Activated naive CD4-positive, alpha-beta T cell treated with anti-CD3 and anti-CD28 coated beads, Interleukin-2, amount 50 U/mL, for 72 hours (primary cell): ENCODE results near the gene PID1. TPM values are rescaled to one million over a fixed set of nuclear protein-coding genes. Genes with fewer than 3 reads are reported as not detected.

Experiments used
- ATAC-seq, 2 donors: fragments of 150-1000 bp; cut with Tn5 transposase; 2 replicates each; pipeline ENCODE4 v1.10.0; 2021; ENCODE audit warnings: mild to moderate bottlenecking in 2 of 2, moderate library complexity in 2 of 2
- DNase-seq, 2 donors: peaks; one replicate each; pipeline ENCODE4 v3.0.0; 2021 to 2022; ENCODE audit warnings: low spot score in 2 of 2
- H3K27ac Mint-ChIP-seq, 2 donors: one replicate each; pipeline ENCODE4 v1.8.0; 2022; ENCODE audit warnings: mild to moderate bottlenecking in 2 of 2, mixed read lengths in 2 of 2
- H3K36me3 Mint-ChIP-seq, 2 donors: one replicate each; pipeline ENCODE4 v1.8.0; 2022; ENCODE audit warnings: mixed read lengths in 2 of 2
- H3K9me3 Mint-ChIP-seq, 2 donors: one replicate each; pipeline ENCODE4 v1.8.0; 2022; ENCODE audit warnings: mixed read lengths in 2 of 2
- total RNA-seq, 2 donors: library from RNA; stranded (reverse); gene quantifications; one replicate each; pipeline ENCODE4 v1.2.3, GENCODE V29; 2022

PID1 gene
- total RNA-seq, 2 donors from 2014 or later = not detected

DNA sequence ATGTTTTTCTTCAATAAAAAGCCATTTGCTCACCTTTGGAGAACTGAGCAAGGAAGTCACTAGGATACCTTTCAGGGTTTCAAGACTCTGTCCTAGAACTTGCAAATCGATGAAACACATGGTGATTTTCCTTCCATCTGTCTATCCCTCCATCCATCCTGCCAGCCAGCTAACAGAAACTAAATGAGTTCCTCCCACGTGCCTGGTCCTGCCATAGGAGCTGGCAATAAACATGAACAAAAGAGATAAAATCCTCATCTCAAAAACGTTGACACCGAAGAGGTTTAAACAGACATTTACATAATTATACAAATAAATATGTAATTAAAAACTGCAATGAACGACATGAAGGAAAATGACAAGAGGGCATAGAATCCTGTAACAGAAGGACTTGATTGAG lies 249.0 kb downstream of the PID1 start:
- no peak overlapping the region for H3K27ac Mint-ChIP-seq
- ATAC-seq = no peak
- H3K36me3 Mint-ChIP-seq = peaks cover 0 to 4% of the 10 kb centered on the region in 2 donors
- H3K9me3 Mint-ChIP-seq = peaks cover 13 to 14% of the 10 kb centered on the region in 2 donors
- DNase-seq = no peak

DNA sequence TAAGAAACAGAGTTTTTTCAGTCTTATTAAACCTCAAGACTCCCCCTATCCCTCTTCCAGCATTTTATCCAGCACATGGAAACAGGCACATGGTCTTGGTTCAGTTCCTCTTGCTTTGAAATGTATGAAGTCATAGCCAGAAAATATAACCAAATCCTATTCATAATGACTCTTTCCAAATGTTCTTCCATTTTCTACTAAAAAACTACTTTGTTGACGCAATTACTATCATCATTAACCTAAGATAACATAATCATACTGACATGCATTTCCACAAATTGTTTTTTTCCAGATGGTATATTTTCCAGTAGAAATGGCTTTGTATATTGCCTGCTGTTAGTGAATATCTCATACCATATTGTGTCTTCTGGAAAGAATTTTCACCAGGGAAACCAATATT lies 261.3 kb downstream of the PID1 start:
- DNase-seq (no peak), ATAC-seq (no peak)
- H3K9me3 Mint-ChIP-seq = peaks cover 4 to 9% of the 10 kb centered on the region in 2 donors
- H3K27ac Mint-ChIP-seq = no peak overlapping the region
- H3K36me3 Mint-ChIP-seq = no peaks in the 10 kb centered on the region

DNA sequence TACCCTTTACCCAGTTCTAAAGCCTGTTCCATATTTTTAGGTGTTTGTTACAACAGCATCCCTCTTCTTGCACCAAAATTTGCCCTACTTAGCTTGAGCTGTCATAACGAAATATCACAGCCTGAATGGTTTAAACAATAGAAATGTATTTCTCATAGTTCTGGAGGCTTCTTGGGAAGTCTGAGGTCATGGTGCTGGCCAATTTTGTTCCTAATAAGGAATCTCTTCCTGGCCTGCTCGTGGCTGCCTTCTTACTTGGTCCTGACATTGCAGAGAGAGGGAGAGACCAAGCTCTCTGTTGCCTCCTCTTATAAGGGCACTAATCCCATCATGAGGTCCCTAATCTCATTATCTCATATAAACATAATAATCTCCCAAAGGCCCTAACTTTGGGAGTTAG lies 267.8 kb downstream of the PID1 start:
- ATAC-seq (no peak), DNase-seq (no peak)
- H3K27ac Mint-ChIP-seq = no peak overlapping the region
- H3K36me3 Mint-ChIP-seq = peaks cover 11 to 16% of the 10 kb centered on the region in 2 donors
- peaks cover 24 to 30% of the 10 kb centered on the region in 2 donors for H3K9me3 Mint-ChIP-seq

DNA sequence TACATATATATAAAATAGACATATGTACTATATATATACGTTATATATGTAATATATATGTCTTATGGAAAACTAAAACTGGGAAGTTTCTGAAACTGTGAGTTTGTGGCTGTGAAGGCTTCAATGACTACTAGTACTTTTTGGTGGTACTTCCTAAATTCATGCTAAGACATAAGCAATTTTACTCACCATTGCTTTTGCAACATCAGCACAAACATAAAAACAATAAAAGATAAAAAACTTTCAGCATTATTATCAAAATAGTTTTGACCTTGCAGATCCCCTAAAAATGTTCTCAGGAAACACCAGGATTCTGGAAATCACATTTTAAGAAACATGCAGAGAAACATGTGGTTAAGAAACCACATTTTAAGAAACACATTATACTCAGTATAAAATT lies 269.9 kb downstream of the PID1 start:
- no peak for DNase-seq
- H3K36me3 Mint-ChIP-seq = peaks cover 11 to 16% of the 10 kb centered on the region in 2 donors
- H3K9me3 Mint-ChIP-seq = peaks cover 24% of the 10 kb centered on the region in 2 donors
- ATAC-seq = no peak
- H3K27ac Mint-ChIP-seq = no peak overlapping the region

DNA sequence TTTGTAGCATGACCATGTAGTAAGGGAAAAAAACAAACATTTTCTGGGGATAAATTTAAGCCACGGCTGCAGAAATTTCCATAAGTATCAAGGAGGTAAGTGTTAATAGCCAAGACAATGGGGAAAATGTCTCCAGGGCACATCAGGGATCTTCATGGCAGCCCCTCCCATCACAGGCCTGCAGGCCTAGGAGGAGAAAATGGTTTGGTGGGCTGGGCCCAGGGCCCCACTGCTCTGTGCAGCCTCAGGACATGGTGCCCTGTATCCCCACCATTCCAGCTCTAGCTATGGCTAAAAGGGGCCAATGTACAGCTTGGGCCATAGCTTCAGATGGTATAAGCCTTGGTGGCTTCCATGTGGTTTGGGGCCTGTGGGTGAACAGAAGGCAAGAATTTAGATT lies 271.8 kb downstream of the PID1 start:
- no peak for ATAC-seq
- Mint-ChIP-seq H3K9me3 (peaks cover 24% of the 10 kb centered on the region in 2 donors), H3K36me3 (peaks cover 11 to 16% of the 10 kb centered on the region in 2 donors), H3K27ac (no peak overlapping the region)
- DNase-seq = no peak

DNA sequence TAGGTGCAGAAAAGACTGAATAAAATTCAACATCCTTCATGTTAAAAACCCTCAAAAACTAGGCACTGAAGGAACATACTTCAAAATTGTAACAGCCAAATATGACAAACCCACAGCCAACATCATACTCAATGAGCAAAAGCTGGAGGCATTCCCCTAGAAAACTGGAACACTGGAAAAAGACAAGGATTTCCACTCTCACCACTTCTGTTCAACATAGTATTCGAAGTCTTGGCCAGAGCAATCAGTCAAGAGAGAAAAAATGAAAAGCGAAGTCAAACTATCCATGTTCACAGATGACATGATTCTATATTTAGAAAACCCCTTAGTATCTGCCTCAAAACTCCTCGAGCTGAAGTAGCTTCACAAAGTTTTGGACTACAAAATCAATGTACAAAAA lies 282.3 kb downstream of the PID1 start:
- ATAC-seq (no peak), DNase-seq (no peak)
- H3K9me3 Mint-ChIP-seq = peaks cover 13 to 19% of the 10 kb centered on the region in 2 donors
- peaks cover 0 to 11% of the 10 kb centered on the region in 2 donors for H3K36me3 Mint-ChIP-seq
- H3K27ac Mint-ChIP-seq = no peak overlapping the region

DNA sequence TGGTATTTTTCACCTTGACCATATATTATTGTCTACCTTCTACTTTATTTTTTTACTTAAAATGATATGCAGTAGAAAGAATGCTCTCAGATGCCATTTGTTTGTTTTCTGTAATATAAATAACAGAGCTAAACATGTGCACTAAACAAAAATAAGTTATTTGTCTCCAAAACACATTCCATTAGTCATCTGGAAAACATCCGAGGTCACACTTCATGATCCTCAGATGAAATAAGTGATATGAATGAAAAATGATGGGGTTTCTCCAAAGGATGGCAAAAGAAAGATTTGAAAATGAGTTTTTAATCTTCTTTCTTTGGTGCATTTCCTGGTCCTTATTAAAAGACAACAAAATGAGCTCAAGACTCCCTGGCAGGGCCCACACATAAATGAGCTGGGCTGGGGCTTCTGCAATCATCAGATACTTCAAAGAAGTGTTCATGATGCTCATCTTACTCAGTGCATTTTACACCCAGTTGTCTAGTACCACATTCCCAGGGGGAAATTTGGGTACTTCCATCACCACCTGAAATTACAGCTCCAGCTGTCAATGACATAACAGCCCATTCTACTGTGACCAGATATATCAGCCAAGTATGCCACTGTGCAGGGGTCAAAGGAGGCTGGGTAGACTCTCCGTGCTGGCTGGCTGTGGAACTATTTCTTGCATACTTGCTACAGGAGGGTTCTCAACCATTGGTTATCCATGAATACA lies 283.5 kb downstream of the PID1 start:
- no peak for DNase-seq
- H3K9me3 Mint-ChIP-seq = peaks cover 12 to 18% of the 10 kb centered on the region in 2 donors
- peaks cover 0 to 4% of the 10 kb centered on the region in 2 donors for H3K36me3 Mint-ChIP-seq
- no peak overlapping the region for H3K27ac Mint-ChIP-seq
- ATAC-seq = no peak

DNA sequence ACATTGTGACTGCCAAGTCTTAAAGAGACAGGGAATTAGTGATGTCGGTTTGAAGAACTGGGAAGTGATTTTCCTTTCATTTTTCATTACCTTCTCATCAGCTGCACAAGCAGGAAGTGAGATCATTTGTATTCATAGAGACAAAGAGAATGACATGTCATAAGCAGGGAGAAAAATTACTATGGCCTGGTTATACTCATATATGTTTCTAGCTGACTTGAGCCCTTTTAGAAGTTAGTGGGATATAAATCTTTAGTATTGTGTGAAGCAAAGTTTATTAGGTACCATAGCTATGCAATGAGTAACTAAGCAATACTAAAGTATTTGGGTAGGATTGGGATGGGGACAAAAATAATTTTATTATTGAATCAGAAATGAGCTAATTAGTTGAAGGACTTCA lies 284.1 kb downstream of the PID1 start:
- ATAC-seq = no peak
- Mint-ChIP-seq H3K36me3 (peaks cover 0 to 4% of the 10 kb centered on the region in 2 donors), H3K9me3 (peaks cover 16 to 21% of the 10 kb centered on the region in 2 donors), H3K27ac (no peak overlapping the region)
- no peak for DNase-seq

DNA sequence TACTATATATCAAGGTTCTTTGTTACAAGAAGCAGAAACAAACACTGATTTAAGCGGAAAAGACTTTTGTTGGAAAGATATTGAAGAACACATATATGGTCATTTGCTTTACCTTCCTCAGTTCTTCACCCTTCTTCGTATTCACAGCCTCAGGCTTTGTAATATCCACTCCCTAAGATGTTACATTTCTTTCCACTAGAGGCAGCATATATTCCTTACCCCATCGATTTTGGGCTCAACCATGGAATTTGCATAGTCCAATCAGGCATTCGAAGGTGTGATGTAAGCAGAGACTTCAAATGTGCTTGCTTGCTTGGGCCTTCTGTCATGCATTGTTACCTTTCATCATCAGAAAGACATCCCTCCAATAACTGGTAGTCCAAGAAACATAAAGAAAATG lies 287.4 kb downstream of the PID1 start:
- ATAC-seq (no peak), DNase-seq (no peak)
- no peak overlapping the region for H3K27ac Mint-ChIP-seq
- H3K36me3 Mint-ChIP-seq = no peaks in the 10 kb centered on the region
- H3K9me3 Mint-ChIP-seq = peaks cover 25 to 29% of the 10 kb centered on the region in 2 donors

DNA sequence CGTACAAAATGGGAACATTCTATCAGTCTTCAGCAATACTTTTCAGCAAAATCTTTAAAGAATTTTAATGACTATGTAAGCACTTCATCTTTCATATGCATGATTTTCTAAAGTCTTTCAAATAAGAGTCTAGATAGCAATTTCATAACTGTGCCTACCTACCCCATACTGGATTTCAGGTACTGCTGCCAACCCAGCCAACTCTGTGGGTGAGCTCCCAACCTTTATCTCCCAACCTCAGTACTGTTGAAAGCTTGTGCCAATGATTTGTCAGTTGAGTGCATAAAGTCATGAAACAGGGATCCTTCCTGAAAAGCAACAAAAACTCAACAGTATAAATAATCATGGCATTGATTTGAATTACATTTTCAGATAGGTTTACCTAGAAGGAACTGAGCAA lies 296.9 kb downstream of the PID1 start:
- H3K36me3 Mint-ChIP-seq = no peaks in the 10 kb centered on the region
- DNase-seq = no peak

More for the DNA sequence above, 296.9 kb downstream of the PID1 start:
- Mint-ChIP-seq H3K9me3 (peaks cover 10 to 11% of the 10 kb centered on the region in 2 donors), H3K27ac (no peak overlapping the region)
- ATAC-seq = no peak
